HG03520 (cell line): ENCODE data around the gene TMUB1.

Experiments
- ATAC-seq: cut with Tn5 transposase; IDR thresholded peaks from one replicate; pipeline ENCODE4 v1.9.1; 2021; ENCODE audit warnings: mild to moderate bottlenecking, moderate library complexity; ENCODE audit not compliant: unreplicated experiment

TMUB1 gene

DNA sequence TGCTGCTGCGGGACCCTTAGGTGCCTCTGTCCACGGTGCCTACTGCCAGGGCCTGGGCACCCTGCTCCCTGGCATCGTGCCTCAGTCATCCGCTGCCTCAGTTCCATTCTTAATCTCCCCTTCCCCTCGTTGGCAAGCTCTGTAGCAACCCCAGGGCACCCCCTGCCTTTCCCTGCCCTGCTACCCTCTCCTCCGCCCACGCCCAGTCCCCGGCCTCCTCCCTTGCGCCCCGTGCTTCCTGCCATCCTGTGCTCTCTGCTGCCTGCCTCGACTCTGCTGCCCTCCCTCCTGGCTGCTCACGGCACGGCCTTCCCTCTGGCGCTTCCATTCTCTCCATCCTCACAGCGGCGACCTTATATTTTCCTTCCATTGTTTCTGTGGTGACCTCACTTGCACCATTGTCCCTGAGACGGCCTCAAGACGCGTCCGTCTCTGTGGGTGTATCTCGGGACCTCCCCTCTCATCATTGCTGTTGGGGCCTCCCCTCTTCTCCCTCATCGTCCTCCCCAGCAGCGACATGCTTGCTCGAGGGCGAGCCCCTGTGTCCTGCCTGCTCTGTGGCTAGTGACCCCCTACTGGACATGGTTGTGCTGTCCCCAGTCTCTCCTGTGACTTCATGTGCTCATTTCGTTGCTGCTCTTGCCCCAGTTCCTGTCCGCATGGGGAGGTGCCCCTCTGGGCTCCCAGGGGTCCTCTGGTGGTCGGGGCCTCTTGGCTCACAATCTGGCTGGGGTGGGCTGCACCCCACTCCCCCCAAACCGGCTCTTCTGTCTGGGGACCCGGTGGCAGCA lies 38.3 kb upstream of the TMUB1 start:
- ATAC-seq: no peak

DNA sequence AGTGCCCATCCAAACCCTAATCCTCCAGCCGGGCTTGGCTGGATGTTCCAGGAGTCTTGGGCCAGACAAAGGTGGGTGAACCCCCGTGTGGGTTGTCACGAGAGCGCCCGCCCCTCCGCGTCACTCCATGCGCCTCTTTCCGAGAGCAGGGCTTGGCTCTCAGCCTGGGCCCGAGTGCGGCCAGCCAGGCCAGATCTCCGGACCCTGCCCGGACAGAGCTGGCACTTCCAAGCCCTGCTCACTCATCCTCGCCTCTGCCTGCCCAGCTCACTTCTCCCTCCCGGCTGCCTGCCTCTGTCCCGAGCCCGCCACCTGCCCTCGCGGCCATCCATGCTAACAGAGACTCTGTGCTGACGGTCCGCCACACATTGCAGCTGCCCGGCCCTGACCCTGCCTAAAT lies 37.6 kb upstream of the TMUB1 start:
- ATAC-seq: no peak

DNA sequence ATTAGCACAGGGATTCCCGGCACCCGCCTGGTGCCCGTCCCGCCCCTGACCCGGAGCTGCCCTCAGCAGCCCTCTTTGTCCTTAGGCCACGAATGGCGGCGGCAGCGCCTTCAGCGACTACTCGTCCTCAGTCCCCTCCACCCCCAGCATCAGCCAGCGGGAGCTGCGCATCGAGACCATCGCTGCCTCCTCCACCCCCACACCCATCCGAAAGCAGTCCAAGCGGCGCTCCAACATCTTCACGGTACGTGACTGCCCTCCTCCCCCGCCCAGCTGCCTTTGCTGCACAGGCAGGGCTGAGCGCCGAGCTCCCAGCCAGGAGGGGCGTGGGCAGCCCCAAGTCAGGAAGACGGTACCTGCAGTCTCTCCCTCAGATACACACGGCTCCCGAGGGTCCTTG lies 36.6 kb upstream of the TMUB1 start:
- ATAC-seq: no peak

DNA sequence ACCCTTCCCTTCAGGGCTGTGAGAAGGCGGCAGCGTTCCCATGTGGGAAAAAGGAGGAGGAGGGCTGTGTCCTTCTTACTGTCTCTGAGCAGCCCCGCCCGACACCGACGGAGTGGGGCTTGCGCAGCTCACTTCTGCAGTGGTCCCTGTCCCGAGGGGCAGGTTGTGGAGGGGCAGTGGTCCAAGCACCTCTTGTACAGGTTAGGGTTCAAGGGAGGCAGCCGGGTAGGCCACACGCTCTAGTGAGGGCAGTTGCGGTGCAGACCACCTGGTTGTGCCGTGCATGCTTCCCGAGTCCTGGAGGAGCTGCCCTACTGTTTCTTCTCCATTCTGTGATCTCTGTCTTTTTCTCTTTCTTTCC lies 35.7 kb upstream of the TMUB1 start:
- ATAC-seq: no peak

DNA sequence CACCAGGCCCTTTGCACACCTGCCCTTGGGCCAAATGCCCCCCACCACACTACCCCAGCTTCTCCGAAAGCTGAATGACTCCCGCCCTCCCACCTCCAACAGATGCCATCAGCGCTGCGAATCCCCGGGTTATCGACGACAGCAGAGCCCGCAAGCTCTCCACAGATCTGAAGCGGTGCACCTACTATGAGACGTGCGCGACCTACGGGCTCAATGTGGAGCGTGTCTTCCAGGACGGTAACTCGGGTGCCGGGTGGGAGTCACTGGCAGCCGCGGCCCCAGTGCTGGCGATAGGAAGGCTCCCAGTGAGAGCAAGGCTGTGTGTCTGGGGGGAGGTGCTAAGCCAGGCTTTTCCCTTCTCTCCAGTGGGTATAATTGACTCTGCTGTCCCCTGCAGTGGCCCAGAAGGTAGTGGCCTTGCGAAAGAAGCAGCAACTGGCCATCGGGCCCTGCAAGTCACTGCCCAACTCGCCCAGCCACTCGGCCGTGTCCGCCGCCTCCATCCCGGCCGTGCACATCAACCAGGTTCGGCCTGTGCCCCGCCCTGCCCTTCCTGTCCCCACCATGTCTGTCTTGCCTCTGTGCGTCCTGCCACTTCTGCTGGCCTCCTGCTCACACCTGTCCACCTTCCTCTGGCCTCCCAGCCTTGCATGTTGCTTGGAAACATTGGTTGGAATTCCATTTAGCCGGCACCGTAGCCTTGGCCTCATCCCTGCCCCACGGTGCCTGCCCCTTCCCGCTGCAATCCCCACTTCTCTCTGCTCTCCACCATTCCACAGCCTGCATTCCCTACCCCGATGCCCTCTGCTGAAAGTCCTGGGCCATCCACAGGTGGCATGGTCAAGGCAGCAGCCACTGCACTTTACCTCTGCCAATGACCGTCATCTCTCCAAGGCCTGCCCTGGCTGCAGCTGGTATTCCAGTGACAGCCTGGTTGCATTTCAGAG lies 35.1 kb upstream of the TMUB1 start:
- no peak for ATAC-seq

DNA sequence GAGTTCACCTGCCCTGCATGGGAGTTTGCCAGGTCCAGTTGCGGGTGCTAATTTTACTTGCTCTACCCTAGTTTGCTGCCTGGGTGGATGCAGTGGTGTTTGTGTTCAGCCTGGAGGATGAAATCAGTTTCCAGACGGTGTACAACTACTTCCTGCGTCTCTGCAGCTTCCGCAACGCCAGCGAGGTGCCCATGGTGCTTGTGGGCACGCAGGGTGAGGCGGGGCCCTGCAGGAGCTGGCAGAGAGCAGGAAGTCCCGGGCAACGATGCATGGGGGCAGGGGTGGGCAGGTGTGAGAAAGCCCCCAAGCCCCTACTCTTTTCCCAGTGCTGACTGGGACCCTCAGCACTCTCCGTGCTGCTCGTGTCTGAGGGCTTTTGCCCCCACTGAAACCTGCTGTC lies 34.3 kb upstream of the TMUB1 start:
- no peak for ATAC-seq

DNA sequence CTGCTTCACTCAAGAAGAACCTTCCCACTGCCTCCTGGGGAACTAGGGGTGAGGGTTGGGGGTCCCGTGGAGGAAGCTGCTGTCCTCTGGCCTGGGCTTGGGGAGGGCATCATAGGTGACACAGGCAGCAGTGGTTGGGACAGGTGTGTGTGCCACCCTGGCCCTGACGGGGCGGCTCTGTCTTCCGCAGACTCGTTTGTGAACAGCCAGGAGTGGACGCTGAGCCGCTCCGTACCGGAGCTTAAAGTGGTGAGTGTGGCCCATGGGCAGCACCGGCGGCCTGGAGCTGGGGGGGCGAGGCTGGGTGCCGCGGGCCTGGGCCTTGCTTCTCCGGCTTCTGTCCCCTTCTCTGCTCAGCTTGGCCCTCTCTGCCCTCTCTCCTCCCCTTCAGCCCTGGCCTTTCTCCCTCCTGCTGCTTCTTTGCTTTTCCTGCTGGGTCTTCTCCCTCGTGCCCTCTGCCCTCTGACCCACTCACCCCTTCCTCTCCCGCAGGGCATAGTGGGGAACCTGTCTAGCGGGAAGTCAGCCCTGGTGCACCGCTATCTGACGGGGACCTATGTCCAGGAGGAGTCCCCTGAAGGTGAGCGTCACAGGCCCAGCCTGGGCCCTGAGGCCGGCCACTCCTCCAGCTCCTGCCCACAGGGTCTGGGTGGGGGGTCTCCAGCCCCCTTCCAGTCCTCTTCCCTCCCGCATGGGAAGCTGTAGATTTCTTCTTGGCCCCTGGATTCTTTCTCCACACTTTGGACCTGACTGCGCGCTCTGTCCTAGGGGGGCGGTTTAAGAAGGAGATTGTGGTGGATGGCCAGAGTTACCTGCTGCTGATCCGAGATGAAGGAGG lies 33.5 kb upstream of the TMUB1 start:
- ATAC-seq: no peak

DNA sequence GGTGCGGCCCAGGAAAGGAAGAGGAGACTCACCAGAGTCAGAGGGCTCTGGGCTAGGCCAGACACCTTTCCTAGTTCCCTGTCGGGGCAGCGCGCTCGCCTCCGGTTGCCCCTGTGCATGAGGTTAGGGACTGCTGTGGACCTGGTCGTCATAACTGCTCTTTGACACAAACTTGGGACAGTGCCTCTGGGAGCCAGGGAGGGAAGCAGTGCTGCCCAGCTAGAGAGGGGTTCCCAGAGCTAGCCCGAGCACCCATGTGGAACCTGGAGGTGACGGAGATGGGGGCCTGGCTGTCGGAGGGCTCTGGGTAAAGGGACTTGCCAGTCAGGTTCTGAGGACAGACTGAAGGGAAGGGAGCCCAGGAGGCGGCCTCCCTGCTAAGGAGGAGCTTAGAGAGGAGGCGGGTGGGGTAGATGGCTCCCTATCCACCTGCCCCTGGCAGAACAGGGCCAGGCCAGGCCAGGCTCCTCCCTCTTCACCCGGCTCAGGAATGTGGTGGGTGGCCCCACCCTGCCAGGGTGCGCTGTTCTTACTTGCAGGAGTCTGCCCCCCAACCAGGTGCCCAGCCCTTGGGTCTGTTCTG lies 32.6 kb upstream of the TMUB1 start:
- no peak for ATAC-seq

DNA sequence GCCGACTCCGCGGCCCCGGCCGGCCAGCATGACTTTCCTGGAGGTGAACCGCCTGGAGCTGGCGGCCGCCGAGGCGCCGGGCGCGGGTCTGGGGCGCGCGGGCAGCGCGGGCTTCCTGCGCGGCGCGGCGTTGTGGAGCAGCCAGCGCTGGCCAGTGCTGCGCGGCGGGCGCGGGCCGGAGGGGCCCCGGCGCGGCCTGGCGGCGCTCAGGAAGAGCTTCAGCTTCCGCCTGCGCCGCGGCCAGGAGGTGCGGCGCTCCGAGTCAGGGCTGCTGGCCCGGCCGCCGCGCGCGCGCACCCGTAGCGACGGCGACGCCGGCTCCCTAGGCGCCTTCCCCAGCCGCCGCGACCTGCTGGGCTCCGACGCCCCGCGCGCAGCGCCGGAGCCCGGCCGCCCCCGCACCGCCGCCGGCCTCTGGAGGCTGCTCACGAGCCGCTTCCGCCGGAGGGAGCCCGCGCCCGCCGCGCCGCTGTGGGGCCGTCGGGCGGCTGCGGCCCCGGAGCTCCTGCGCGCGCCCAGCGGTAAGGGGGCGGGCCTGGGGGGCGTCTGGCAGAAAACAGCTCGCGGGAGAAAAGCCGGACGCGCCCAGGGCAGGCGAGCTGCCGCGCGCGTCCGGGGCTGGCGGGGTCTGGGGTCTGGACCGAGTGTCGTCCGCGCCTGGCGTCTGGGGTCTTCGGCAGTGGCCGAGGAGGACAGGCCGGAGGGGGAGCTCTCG lies 32.0 kb upstream of the TMUB1 start:
- ATAC-seq: no peak

DNA sequence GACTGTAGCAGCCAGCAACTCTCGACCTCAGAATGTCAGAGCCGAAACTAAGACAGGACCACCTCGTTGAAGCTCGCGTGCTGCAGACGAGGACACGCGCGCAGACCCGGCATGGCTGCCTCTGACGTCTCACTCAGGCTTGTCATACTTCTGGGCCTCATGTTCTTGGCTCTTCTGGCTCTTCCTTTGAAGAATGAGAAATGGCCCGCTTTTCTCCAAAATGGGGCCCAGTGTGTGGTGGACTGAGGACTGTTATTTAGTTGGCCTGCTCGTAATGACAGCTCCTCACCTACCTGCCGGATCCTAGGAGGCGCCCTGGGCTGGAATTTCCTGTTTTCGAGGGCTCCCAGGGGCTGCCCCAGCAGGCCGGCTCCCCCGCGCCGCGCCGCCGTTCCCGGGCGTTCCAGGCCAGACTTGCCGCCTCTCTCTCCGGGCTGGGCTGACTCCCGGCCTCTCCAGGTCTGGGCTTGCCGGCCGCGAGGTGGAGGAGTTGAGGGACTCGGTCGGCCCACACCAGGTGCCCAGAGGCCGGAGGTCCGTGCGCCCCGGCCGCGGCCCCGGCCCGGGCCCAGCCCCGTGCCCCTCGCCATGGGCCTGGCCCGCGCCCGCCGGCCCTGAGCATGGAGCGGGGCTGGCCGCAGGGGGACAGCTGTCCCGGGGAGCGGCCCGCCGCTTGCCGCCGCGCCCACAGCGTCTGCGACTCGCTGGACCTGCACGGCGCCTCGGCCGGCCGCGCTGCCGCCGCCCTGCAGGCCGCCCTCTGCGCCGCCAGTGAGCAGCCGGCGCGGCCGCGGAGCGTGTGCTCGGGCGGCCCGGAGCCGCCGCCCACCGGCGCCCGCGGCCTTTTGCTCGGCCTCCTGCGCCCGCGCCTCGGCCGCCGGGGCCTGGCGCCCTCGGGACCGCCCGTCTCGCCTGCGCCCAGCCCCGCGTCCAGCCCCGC lies 31.1 kb upstream of the TMUB1 start:
- ATAC-seq: no peak

DNA sequence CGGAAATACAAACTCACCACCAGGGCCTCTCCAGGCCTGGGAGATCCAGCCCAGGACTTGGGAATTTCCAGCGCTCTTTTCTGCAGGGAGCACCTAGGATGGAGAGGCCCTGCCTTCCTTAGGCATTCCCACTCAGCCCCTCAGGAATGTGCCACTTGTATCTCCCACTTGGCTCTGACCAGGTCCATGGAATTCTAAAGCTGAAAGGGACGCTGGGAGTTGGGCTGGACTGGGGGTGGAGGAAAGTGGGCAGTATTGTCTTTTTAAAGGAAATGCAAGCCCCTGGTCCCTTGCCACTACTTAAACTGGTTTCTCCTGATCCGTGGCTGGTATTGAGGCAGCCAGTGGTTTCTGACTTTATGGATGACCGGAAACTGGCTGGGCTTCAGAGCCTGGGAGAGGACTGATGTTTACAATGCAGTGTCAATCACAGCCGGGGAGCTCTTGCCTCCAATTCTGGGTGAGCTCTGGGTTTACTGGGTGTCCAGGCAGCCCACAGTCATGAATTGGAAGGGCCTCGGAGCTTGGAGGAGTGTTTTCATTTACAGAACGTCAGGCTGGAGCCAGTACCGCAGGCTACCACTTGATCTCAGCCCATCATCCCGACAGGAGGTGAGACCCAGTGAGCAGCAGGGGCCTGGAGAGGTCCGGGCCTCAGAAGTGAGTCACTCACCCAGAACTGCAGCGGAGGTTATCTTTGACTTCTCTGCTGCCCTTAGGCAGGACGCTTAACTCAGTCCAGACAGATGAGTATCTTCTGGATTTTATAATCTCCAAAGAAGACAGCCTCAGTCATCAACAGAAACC lies 30.3 kb upstream of the TMUB1 start:
- ATAC-seq: no peak

DNA sequence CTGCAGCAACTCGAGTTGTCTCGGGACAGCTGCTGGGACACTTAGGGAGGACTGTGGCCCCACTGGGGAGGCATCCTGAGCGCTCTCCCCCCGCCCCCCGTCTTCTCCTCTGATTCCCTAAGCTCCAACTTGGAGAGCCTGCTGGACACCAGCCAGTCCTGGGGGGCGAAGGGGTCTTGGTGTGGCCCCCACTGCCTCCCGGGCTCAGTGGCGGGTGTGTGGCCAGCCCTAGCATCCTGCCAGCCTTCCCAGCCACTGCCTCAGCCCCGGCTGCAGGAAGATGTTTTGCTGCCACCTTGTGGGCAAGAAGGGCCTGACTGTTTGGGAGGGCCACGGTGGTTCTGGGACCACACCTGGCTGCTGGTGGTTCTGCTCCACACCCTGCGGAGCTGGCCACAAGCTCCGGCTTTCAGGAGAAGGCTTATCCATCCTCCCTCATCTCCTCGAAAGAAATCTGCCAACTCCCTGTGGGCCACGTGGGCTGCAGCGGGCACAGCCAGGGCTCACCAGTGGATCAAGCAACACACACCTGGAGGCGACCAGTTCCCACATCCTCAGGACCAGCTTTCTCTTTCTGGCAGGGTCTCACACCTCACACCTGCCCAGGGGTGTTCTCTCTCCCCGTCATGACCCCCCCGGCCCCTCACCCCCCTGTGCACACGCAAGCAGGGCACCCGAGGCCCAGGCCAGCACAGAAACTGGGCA lies 27.8 kb upstream of the TMUB1 start:
- ATAC-seq: no peak

DNA sequence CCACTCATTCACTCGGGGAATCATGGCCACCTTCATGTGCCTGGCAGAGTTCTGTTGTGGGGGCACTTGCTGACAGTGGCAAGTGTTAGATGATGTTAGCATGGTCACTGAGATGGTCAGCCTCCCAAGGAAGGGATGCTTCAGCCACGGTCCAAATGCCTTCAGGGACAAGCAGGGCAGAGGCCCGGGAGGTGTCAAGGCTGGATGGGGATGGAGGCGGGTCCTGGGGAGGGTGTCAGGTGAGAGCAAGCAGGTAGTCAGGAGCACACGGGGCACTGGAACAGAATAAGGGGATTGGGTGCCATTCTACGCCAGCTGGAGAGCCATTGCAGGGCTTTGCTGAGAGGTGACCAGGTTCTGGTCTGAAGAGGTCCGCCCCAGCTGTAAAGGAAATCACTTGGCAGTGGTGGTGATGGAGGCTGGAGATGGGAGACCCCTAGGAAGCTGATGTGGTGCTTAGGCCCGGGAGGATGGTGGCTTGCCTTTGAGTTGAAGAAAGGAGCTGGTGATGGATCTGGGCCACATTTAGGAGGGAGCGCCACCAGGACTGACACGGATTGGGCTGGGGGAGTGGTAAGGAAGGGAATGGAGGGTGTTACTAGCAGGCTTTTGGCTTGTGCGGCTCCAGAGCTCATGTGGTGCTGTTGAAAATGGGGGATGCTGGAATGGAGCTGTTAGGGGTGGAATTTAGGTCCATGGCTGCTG lies 27.1 kb upstream of the TMUB1 start:
- no peak for ATAC-seq

DNA sequence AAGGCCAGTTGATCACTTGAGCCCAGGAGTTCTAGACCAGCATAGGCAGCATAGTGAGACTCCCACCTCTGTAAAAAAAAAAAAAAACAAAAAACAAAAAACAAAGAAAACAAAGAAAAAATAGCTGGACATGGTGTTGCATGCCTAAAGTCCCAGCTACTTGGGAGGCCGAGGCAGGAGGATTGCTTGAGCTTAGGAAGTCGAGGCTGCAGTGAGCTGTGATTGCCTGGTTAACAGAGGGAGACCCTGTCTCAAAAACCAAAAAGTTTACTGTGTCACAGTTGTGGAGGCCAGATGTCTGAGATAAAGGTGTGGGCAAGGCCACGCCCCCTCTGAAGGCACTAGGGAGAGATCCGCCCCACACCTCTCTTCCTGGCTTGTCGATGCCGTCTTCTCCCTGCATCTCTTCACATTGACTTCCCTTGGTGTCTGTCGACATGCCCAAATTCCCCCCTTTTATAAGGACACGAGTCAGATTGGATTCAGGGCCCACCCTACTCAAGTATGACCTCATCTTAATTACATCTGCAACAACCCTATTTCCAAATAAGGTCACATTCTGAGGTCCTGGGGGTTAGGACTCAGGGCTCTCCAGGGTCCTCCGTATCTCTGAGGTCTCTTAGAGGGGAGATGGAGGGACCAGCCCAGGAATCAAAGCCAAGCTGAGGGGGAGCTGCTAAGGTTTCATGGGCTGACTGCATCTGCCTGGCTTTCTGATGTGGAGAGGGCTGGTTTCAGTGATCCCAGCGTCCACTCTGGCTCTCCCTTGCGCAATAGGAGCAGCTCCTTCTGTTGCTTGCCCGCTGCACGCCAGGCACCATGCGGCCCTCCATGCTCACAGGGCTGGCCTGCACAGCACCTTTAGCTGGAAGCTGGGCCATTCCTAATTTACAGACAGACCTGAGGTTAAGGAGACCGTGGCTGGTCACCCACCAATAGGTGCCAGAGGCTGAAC lies 26.1 kb upstream of the TMUB1 start:
- ATAC-seq: no peak

DNA sequence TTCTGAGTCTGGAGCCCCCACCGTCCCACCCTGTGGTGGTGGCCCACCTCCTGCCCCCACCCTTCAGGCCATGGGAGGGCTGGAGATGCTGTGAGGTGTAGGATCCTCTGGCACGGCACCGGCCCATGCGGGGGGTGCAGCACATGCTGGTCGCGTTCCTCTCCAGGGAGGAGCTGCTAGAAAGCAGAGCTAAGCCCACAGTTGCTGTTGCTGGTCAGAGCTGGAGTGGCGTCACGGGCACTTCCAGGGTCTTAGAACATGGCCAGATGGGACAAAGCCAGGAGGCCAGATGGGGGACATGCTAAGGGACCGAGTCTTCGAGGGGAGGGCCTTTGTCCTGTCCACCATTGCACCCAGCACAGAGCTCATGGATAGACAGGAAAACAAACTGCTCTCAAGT lies 24.6 kb upstream of the TMUB1 start:
- no peak for ATAC-seq
